ENCODE results near the gene ST6GALNAC1. TPM values are rescaled to one million over a fixed set of nuclear protein-coding genes. Genes with fewer than 3 reads are reported as not detected.

Gene ST6GALNAC1
- total and polyA plus RNA-seq, 2 of the 4 experiments (the other 2 are of a cell fraction): not detected

- Histone ChIP-seq H3K4ac (ENCODE audit: low read depth, low read length) (no peak overlapping the region), H3K23ac (ENCODE audit: low read depth, low read length) (no peak overlapping the region), H3K36me3 (ENCODE audit: control insufficient read depth, insufficient read depth, low read length) (no peaks in the 10 kb centered on the region), H3K9ac (ENCODE audit: low read depth, low read length) (no peak overlapping the region), H3K14ac (replicated peaks; ENCODE audit: low read depth, low read length) (no peak overlapping the region), H2BK5ac (ENCODE audit: low read depth, low read length, poor library complexity, severe bottlenecking) (no peak overlapping the region), H4K5ac (ENCODE audit: low read depth, low read length) (no peak overlapping the region), H3K4me1 (ENCODE audit: control insufficient read depth, insufficient read depth, low read length) (no peaks in the 10 kb centered on the region; the same call in 1 of the 2 replicates), H2AFZ (replicated peaks; ENCODE audit: low read length, poor library complexity) (no peak overlapping the region), H2AK5ac (ENCODE audit: low read depth, low read length) (no peak overlapping the region), H2BK20ac (ENCODE audit: low read depth, low read length) (no peak overlapping the region), H2BK120ac (ENCODE audit: low read depth, low read length) (no peak overlapping the region), H4K8ac (ENCODE audit: low read depth in 2 of 2, low read length in 2 of 2) (no peak overlapping the region), H3K18ac (ENCODE audit: low read depth, low read length) (no peak overlapping the region), H3K9me1 (ENCODE audit: insufficient read depth, low read length) (no peaks in the 10 kb centered on the region; the same call in 1 of the 2 replicates), H3K9me3 (ENCODE audit: control insufficient read depth, insufficient read depth, low read length) (0 out of 2 replicates have a peak, but pooled peaks cover 2% of the 10 kb centered on the region), H3K4me3 (ENCODE audit: insufficient read depth, low read depth, low read length) (no peak overlapping the region), H2BK15ac (ENCODE audit: low read depth, low read length) (no peak overlapping the region), H2AK9ac (replicated peaks; ENCODE audit: low read depth, low read length, poor library complexity) (no peak overlapping the region), H4K91ac (ENCODE audit: insufficient read depth, low read depth, low read length) (no peak overlapping the region), H4K20me1 (ENCODE audit: insufficient read depth, low read length) (no peaks in the 10 kb centered on the region), H3K4me2 (ENCODE audit: low read depth, low read length) (no peak overlapping the region), H3K56ac (ENCODE audit: extremely low read depth, insufficient read depth, low read length) (no peak overlapping the region), H3K79me1 (ENCODE audit: low read depth in 1 of 2, low read length in 2 of 2) (no peaks in the 10 kb centered on the region), H3K27me3 (ENCODE audit: control insufficient read depth, insufficient read depth, low read length) (peaks cover 31% of the 10 kb centered on the region), H3K27ac (ENCODE audit: insufficient read depth, low read length) (no peak overlapping the region)
- no peak for DNase-seq
- ATAC-seq (ENCODE audit: low read depth): no peak
- intact Hi-C loops (cut with micrococcal nuclease): no loop called here
- no TSS peak for BruUV-seq (replicated peaks)
- ChIA-PET CTCF (interaction anchor here (1.2 kb wide), 1 partner anchor 36 kb away, joined by 4 read pairs; no protein-coding TSS in a partner anchor), POLR2A (ENCODE audit: unreplicated experiment) (no interaction called here)
- TF ChIP-seq MAZ (IDR thresholded peaks at IDR 0.05; ENCODE audit: borderline replicate concordance, low read depth, low read length) (no peak), SMC3 (IDR thresholded peaks at IDR 0.05; ENCODE audit: low read depth, low read length) (no peak), CEBPB (IDR thresholded peaks at IDR 0.05; ENCODE audit: low read depth, low read length) (no peak), CTCF (conservative IDR thresholded peaks at IDR 0.05; ENCODE audit: low read depth, low read length) (no peak), MXI1 (IDR thresholded peaks at IDR 0.05; ENCODE audit: borderline replicate concordance, low read depth, low read length) (no peak), CHD1 (IDR thresholded peaks at IDR 0.05; ENCODE audit: low read depth, low read length) (no peak), ELK1 (IDR thresholded peaks at IDR 0.05; ENCODE audit: borderline replicate concordance, low read depth, low read length) (no peak), NFE2L2 (IDR thresholded peaks at IDR 0.05; ENCODE audit: low read depth, low read length) (no peak), RAD21 (IDR thresholded peaks at IDR 0.05; ENCODE audit: low read length) (no peak), POLR2A (IDR thresholded peaks at IDR 0.05; ENCODE audit: low read depth, low read length) (no peak), RFX5 (IDR thresholded peaks at IDR 0.05; ENCODE audit: low read depth, low read length) (no peak), FOS (IDR thresholded peaks at IDR 0.05; ENCODE audit: low read depth, low read length) (no peak)
- in situ Hi-C loops (cut with MboI; ENCODE audit: low sequenced_read_pairs): no loop called here
- dilution Hi-C loops (cut with HindIII; ENCODE audit: low sequenced_read_pairs, unreplicated experiment): no loop called here
Observed at GRCh38 chr17:76588182-76588581, 55.4 kb downstream of the ST6GALNAC1 start.
